GM18502 (cell line): ENCODE measurements around the gene CXCL11.
"Not testable (repeated sequence)": the region's sequence is repeated elsewhere in the genome, so short reads cannot be mapped to it uniquely, and the experiment has no call there.

Experiments used
- ATAC-seq: cut with Tn5 transposase; IDR thresholded peaks from one replicate; pipeline ENCODE4 v1.9.1; 2021; ENCODE audit warnings: mild to moderate bottlenecking; ENCODE audit not compliant: unreplicated experiment, poor library complexity

CXCL11 gene

DNA sequence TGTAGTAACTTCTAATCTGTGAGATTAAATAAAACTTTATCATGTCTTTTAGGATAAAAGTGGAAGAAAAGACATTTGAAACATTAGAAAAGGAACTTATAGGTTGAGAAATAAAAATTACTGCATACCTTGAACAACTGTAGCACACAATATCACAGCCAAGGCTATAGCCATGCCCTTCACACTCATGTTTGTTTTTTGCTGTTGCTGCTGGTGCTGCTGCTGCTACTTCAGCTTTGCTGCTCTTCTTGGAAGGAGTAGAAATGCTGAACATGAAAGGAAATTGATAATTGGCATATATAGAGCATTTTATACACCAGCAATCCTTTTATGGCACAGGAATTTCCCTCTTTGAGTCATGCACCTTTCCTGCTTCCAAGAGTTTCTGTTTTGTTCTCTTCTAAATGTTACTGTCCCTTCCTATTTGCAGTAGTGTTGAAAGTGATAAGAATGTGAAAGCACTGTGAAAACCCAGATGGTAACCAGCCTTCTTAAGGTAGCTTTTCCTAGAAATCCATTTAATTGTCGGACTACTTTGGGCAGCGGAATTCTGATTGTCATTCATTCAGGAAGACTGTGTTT is at the start of gene CXCL11:
CXCL11 (minus strand) TSS at position 272 of the 582 bp plus-strand sequence; CDS start at position 189, 83 bp downstream.
- no peak for ATAC-seq

GRCh38 chr4:76084542-76084941 is 48.7 kb upstream of the CXCL11 start:
- no peak for ATAC-seq

DNA sequence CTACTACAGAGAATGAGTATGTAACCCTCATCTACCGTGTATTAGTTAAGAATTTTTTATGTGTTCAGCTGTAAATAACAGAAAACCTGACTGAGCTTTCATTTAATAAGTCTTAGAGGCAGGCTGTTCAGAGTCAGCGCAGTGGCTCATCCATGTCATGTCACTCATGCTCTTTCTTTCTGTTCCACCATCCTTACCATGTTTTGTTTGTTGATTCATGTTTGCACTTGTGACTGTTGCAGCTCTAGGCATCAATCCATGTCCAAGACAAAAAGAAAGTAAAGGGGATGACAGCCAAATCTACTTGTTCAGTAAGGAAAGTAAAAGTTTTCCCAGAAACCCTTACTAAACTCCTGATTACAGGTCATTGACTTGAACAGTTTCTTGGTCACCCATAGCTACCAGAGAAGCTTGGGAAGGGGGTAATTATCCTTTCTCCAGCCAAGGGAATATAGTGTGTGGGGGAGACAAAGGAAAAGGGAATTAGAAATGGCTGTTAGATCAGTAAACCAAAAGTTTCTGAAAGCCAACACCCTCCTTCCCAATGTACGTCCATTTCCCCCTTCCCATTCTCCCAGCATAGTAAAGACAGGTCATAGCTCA is 47.6 kb upstream of the CXCL11 start:
- no peak for ATAC-seq

- ATAC-seq = no peak
Measured at GRCh38 chr4:76078033-76078613, 42.3 kb upstream of the CXCL11 start.

- no peak for ATAC-seq
Measured at GRCh38 chr4:76074993-76075600, 39.2 kb upstream of the CXCL11 start.

DNA sequence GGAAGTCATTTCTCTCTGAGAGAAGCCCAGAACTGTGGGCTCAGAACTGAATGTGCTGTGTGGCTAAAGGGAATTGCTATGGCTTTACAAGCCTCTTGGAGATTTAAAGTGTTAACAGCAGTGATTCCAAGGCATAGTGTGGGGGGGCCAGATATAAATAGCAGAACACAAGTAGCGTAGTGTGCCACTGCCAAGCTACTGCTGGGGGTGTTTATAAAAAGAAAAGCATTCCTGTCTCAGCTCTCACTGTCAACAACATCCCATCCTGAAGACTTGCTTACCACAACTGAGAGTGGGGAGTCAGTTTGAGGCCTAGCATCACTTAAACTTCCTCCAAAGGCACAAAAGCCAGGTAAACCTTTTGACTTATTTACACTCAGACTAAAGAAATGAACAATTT is 38.6 kb upstream of the CXCL11 start, which contains the start of gene ART3:
ART3 (plus strand) TSS at position 242 of the 400 bp plus-strand sequence. CDS start 1,181 bp downstream, outside the sequence.
- ATAC-seq = no peak

DNA sequence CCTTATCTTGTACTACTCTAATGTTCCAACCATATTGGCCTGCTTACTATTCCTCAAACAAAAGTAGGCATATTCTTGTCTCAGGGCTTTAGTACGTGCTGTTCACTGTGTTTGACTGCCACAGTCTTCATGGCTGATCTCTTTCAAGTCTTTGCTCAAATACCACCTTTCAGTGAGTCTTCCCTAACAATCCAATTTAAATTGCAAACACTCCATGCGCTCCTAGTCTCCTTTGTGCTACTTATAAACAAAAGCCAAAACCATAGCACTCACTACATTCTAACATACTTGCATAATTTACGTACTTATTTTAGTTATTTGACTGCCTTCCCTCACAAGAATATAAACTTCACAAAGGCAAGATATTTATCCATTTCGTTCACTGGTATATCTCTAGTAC is 36.9 kb upstream of the CXCL11 start:
- ATAC-seq = no peak

- ATAC-seq = peak; percentile 79
Measured at GRCh38 chr4:76067652-76068286, 31.9 kb upstream of the CXCL11 start.

DNA sequence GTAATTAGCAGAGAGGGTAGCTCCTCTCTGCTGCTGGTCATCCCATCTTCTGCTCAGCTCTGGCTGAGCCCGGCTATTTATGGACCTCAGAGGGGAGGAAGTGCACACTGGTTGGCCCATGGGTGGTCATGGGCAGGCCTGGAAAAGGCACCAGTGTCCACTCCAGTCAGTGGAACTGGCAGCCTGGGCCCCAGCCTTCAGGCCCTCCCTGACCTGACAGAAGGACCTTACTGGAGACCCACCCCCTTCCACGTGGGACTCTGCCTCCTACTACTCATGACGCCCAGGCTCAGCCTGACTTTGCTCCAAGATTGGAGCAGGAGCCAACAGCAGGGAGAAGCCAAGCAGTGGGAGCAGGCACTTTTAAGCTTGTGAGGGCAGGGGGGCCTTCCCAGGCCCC is 30.7 kb upstream of the CXCL11 start:
- no peak for ATAC-seq

DNA sequence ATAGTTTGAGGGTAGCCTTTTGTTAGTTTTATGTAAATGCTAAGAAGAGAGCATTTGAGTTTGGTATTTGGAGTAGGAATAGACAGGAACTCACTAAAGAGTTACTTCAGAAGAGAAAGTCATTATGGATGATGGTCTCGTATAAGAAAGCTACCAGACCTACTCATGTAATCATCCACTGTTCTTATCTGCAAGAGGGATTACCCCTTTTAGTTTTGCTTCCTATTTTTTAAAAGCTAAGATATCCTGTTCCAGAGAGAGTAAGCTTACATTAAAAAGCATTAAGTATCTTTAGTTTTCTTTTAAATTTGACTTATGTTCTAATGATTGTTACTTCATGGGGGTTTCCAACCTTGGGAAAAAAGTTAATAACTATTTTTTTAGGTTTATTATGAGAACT is 26.1 kb upstream of the CXCL11 start:
- ATAC-seq = peak; percentile 66

DNA sequence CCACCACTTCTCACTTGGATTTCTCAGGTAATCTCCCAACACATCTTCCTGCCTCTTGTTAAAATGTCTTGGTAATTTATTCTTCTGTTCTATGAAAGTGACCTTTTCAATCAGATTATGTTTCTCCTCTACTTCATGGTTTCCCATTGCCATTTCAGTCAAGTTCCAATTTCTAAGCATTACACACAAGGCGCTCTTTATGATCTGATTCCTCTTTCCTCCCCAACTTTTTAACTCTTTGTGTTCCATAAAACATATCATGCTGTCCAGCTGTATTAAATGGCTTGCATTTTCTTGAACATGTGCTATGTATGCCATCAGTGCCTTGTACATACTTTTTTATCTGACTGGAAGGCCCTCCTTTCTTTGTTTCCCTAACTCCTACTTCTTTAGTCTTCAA is 25.6 kb upstream of the CXCL11 start:
- ATAC-seq = no peak

DNA sequence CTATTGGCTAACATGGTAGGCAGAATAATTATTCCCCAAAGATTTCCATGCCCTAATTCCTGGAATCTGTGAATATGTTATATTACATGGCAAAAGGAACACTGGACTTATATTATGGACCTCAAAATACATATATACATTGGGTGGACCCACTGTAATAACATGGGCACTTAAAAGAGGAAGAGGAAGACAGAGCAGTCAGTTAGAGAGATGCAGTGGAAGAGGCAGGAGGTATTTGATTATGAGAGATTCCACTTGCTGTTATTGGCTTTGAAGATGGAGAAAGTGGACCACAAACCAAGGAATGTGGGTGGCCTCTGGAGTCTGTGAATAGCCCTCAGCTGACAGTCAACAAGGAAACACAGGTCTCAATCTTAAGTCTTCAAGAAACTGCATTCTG is 24.6 kb upstream of the CXCL11 start:
- no peak for ATAC-seq

- ATAC-seq = no peak
Measured at GRCh38 chr4:76059750-76060149, 23.9 kb upstream of the CXCL11 start.

- ATAC-seq = peak; percentile 33
Measured at GRCh38 chr4:76058888-76059426, 23.1 kb upstream of the CXCL11 start.

- ATAC-seq = peak; percentile 54
Measured at GRCh38 chr4:76058302-76058701, 22.4 kb upstream of the CXCL11 start.

DNA sequence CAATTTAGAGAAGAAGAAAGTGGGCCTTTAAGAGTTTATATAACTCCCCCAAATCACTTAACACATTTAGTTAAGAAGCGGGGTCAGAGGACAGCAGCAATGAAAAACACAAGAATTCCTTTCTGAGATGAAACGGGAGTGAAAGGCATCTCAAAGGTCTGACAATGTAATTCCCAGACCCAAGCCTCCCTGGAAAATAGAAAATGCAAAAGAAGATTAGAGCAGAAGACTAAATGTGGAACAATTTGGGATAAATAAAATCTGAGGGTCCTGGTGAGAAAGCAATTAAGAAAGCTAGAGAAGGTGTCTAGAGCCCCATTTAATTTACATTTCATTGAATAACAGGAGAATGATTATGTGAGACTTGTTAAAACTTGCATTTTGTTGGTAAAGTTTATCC is 19.6 kb upstream of the CXCL11 start:
- ATAC-seq = no peak

DNA sequence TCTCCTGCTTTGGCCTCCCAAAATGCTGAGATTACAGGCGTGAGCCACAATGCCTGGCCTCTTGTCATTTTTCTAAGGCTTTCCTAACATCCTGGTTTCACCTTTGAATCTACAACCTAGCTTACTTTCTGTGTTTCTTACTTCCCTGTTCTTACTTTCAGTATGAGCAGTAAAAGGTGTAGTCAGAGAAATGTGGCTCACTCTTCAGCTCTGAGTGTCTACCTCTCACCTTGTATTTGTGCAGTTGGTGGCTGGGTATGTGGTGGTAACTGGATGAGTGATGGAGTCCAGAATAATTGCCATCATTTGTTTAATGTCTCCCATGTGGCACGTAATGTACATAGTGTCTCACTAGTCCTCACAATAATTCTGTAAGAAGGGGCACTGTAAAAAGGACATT is 19.1 kb upstream of the CXCL11 start:
- peak; percentile 96 for ATAC-seq

GRCh38 chr4:76053730-76054129 is 17.9 kb upstream of the CXCL11 start:
- no peak for ATAC-seq

DNA sequence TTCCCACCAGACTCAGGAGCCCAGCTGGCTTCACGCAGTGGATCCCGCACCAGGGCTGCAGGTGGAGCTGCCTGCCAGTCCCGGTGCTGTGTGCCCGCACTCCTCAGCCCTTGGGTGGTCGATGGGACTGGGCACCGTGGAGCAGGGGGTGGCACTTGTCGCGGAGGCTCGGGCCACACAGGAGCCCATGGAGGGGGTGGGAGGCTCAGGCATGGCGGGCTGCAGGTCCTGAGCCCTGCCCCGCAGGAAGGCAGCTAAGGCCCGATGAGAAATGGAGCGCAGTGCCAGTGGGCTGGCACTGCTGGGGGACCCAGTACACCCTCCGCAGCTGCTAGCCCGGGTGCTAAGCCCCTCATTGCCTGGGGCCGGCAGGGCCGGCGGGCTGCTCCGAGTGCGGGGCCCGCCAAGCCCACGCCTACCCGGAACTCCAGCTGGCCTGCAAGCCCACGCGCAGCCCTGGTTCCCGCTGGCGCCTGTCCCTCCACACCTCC is 14.7 kb upstream of the CXCL11 start:
- ATAC-seq = not testable (repeated sequence)

DNA sequence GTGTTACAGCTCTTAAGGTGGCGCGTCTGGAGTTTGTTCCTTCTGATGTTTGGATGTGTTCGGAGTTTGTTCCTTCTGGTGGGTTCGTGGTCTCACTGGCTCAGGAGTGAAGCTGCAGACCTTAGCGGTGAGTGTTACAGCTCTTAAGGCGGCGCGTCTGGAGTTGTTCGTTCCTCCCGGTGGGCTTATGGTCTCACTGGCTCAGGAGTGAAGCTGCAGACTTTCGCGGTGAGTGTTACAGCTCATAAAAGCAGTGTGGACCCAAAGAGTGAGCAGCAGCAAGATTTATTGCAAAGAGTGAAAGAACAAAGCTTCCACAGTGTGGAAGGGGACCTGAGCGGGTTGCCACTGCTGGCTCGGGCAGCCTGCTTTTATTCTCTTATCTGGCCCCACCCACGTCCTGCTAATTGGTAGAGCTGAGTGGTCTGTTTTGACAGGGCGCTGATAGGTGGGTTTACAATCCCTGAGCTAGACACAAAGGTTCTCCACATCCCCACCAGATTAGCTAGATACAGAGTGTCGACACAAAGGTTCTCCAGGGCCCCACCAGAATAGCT is 14.1 kb upstream of the CXCL11 start:
- ATAC-seq = not testable (repeated sequence)
